ENCODE measurements around the gene ZCCHC17. TPM values are rescaled to one million over a fixed set of nuclear protein-coding genes. Genes with fewer than 3 reads are reported as not detected.

ZCCHC17 gene
- total and polyA plus RNA-seq, 4 experiments from 2014 or later, result 20.2 to 44.5 (median 32.7) TPM

Other genes with a start within 250 kb of the ZCCHC17 start
- 100 to 1,000 TPM; 146 to 164 TPM for gene PUM1, start 231.3 kb upstream of the ZCCHC17 start, total RNA-seq
- 100 to 1,000 TPM; 126 to 130 TPM for gene PUM1, start 231.3 kb upstream of the ZCCHC17 start, polyA plus RNA-seq
- not detected for gene NKAIN1, start 57.1 kb upstream of the ZCCHC17 start, total RNA-seq
- gene NKAIN1, start 57.1 kb upstream of the ZCCHC17 start, polyA plus RNA-seq, result not detected
- 10 to 100 TPM; 58.7 to 67.0 TPM for gene SNRNP40, start 244 bp upstream of the ZCCHC17 start, total RNA-seq
- 100 to 1,000 TPM in 1 of 2 donors, 10 to 100 TPM in 1; 100.0 to 118 TPM for gene SNRNP40, start 244 bp upstream of the ZCCHC17 start, polyA plus RNA-seq
- 1 to 10 TPM in 1 of 2 experiments, not detected in 1; 1.2 TPM for gene FABP3, start 76.0 kb downstream of the ZCCHC17 start, total RNA-seq
- gene FABP3, start 76.0 kb downstream of the ZCCHC17 start, polyA plus RNA-seq, result not detected
- gene SERINC2, start 116.2 kb downstream of the ZCCHC17 start, total RNA-seq, result under 1 TPM; 0.11 to 0.15 TPM
- gene SERINC2, start 116.2 kb downstream of the ZCCHC17 start, polyA plus RNA-seq, result under 1 TPM in 1 of 2 donors, not detected in 1; 0.18 TPM